ENCODE data around the gene C1orf167.

Gene C1orf167

DNA sequence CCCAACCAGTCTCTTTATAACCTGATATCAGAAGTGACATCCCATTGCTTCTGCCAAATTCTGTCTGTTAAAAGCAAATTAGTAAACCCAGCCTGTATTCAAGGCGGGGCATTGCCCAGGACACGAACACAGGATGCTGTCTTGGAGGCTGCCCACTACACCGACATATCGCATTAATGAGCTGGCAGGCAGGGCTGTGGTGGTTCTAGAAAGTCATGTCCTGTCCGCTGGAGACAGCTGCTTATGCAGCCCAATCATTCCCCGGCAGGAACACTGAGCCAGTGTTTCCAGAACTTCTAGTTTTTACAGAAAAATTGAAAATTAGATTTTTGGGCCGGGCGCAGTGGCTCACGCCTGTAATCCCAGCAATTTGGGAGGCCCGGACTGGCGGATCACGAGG, 19.3 kb downstream of the C1orf167 start:
- no peak overlapping the region for H2AFZ ChIP-seq (ENCODE audit: low read length)
- H3K27me3 ChIP-seq (replicated peaks; ENCODE audit: insufficient read depth, low read length) = 0 out of 2 replicates have a peak, but pooled peaks cover 2% of the 10 kb centered on the region
- no peak overlapping the region for H3K27ac ChIP-seq (ENCODE audit: low read length)
- no peak overlapping the region for H3K9ac ChIP-seq (ENCODE audit: low read length)
- no peak overlapping the region for H3K4me3 ChIP-seq (ENCODE audit: low read length)
- peaks cover 17% of the 10 kb centered on the region for H3F3A ChIP-seq (ENCODE audit: insufficient read depth, low read length)
- H4K20me1 ChIP-seq (ENCODE audit: insufficient read depth, low read length) = no peaks in the 10 kb centered on the region
- no peak overlapping the region for H3K4me2 ChIP-seq (ENCODE audit: low read depth, low read length)
- no peaks in the 10 kb centered on the region for H3K36me3 ChIP-seq (replicated peaks; ENCODE audit: insufficient read depth, low read length)
- TF ChIP-seq EZH2 (optimal IDR thresholded peaks at IDR 0.05; ENCODE audit: low read depth, low read length) = no peak
- TF ChIP-seq, protein P1, sequence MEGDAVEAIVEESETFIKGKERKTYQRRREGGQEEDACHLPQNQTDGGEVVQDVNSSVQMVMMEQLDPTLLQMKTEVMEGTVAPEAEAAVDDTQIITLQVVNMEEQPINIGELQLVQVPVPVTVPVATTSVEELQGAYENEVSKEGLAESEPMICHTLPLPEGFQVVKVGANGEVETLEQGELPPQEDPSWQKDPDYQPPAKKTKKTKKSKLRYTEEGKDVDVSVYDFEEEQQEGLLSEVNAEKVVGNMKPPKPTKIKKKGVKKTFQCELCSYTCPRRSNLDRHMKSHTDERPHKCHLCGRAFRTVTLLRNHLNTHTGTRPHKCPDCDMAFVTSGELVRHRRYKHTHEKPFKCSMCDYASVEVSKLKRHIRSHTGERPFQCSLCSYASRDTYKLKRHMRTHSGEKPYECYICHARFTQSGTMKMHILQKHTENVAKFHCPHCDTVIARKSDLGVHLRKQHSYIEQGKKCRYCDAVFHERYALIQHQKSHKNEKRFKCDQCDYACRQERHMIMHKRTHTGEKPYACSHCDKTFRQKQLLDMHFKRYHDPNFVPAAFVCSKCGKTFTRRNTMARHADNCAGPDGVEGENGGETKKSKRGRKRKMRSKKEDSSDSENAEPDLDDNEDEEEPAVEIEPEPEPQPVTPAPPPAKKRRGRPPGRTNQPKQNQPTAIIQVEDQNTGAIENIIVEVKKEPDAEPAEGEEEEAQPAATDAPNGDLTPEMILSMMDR (IDR thresholded peaks at IDR 0.05; ENCODE audit: low read length) = no peak
- no peak for TF ChIP-seq EZH2phosphoT487 (IDR thresholded peaks at IDR 0.05; ENCODE audit: low read length)
- H3K79me2 ChIP-seq (ENCODE audit: low read length) = no peaks in the 10 kb centered on the region
- H3K9me2 ChIP-seq (replicated peaks; ENCODE audit: insufficient read depth, low read length) = no peaks in the 10 kb centered on the region
- DNase-seq = no peak
- H3K9me3 ChIP-seq (replicated peaks; ENCODE audit: insufficient read depth, low read length) = no peaks in the 10 kb centered on the region
- H3K4me1 ChIP-seq (ENCODE audit: low read length) = peaks cover 15% of the 10 kb centered on the region

- DNase-seq = no peak
- Histone ChIP-seq H4K20me1 (ENCODE audit: insufficient read depth, low read length) (no peaks in the 10 kb centered on the region), H3K27me3 (replicated peaks; ENCODE audit: insufficient read depth, low read length) (0 out of 2 replicates have a peak, but pooled peaks cover 2% of the 10 kb centered on the region), H3K4me3 (ENCODE audit: low read length) (no peak overlapping the region), H3K9me2 (replicated peaks; ENCODE audit: insufficient read depth, low read length) (no peaks in the 10 kb centered on the region), H3K36me3 (replicated peaks; ENCODE audit: insufficient read depth, low read length) (no peaks in the 10 kb centered on the region), H3K27ac (ENCODE audit: low read length) (no peak overlapping the region), H3K4me2 (ENCODE audit: low read depth, low read length) (no peak overlapping the region), H3K9me3 (replicated peaks; ENCODE audit: insufficient read depth, low read length) (no peaks in the 10 kb centered on the region), H3K4me1 (ENCODE audit: low read length) (peaks cover 15% of the 10 kb centered on the region), H2AFZ (ENCODE audit: low read length) (no peak overlapping the region), H3K9ac (ENCODE audit: low read length) (no peak overlapping the region), H3F3A (ENCODE audit: insufficient read depth, low read length) (peaks cover 17% of the 10 kb centered on the region), H3K79me2 (ENCODE audit: low read length) (no peaks in the 10 kb centered on the region)
- TF ChIP-seq EZH2phosphoT487 (IDR thresholded peaks at IDR 0.05; ENCODE audit: low read length) (no peak), EZH2 (optimal IDR thresholded peaks at IDR 0.05; ENCODE audit: low read depth, low read length) (no peak)
- TF ChIP-seq, protein P1 (IDR thresholded peaks at IDR 0.05; ENCODE audit: low read length) = no peak
Measured at GRCh38 chr1:11782127-11782708, 20.2 kb downstream of the C1orf167 start.

- no peaks in the 10 kb centered on the region for H3K79me2 ChIP-seq (ENCODE audit: low read length)
- H3K9ac ChIP-seq (ENCODE audit: low read length) = peak overlapping the region; percentile 57
- H3F3A ChIP-seq (ENCODE audit: insufficient read depth, low read length) = peaks cover 17% of the 10 kb centered on the region
- no peak for TF ChIP-seq EZH2phosphoT487 (IDR thresholded peaks at IDR 0.05; ENCODE audit: low read length)
- TF ChIP-seq EZH2 (optimal IDR thresholded peaks at IDR 0.05; ENCODE audit: low read depth, low read length) = no peak
- TF ChIP-seq, protein P1 (IDR thresholded peaks at IDR 0.05; ENCODE audit: low read length) = no peak
- DNase-seq = peak; percentile 72
- 0 out of 2 replicates have a peak, but pooled peaks cover 2% of the 10 kb centered on the region for H3K27me3 ChIP-seq (replicated peaks; ENCODE audit: insufficient read depth, low read length)
- H3K4me2 ChIP-seq (ENCODE audit: low read depth, low read length) = peak overlapping the region; percentile 81; the same call in 1 of the 2 replicates
- peak overlapping the region; percentile 85 for H2AFZ ChIP-seq (ENCODE audit: low read length)
- H3K4me1 ChIP-seq (ENCODE audit: low read length) = peaks cover 15% of the 10 kb centered on the region
- H4K20me1 ChIP-seq (ENCODE audit: insufficient read depth, low read length) = no peaks in the 10 kb centered on the region
- no peaks in the 10 kb centered on the region for H3K36me3 ChIP-seq (replicated peaks; ENCODE audit: insufficient read depth, low read length)
- no peaks in the 10 kb centered on the region for H3K9me3 ChIP-seq (replicated peaks; ENCODE audit: insufficient read depth, low read length)
- H3K27ac ChIP-seq (ENCODE audit: low read length) = peak overlapping the region; percentile 91; the same call in 1 of the 2 replicates
- no peaks in the 10 kb centered on the region for H3K9me2 ChIP-seq (replicated peaks; ENCODE audit: insufficient read depth, low read length)
- H3K4me3 ChIP-seq (ENCODE audit: low read length) = peak overlapping the region; percentile 52
Measured at GRCh38 chr1:11783556-11783955, 21.6 kb downstream of the C1orf167 start.

Measured in MM.1S (cell line).